GM12891 (cell line): ENCODE measurements around the gene EDN1.

Experiments used
- DNase-seq: peaks from one replicate; pipeline ENCODE4 v3.0.0; 2011; ENCODE audit warnings: low spot score; ENCODE audit not compliant: insufficient read length
- FAIRE-seq: peaks from 2 replicates; lab custom pipeline; 2011; peaks lifted over from hg19 to GRCh38; lab: Jason Lieb, UNC
- PAX5 ChIP-seq: IDR thresholded peaks from 2 replicates; pipeline ENCODE4 v1.6.1; 2011; ENCODE audit warnings: low read length, moderate library complexity, mild to moderate bottlenecking; ENCODE audit not compliant: insufficient read depth, severe bottlenecking
- POLR2A ChIP-seq: IDR thresholded peaks from 2 replicates; pipeline ENCODE4 v1.6.1; 2011; ENCODE audit warnings: low read depth, low read length, control low read depth
- POLR2AphosphoS5 ChIP-seq: IDR thresholded peaks from 2 replicates; pipeline ENCODE4 v1.6.1; 2011; ENCODE audit warnings: low read depth, low read length, control low read depth
- POU2F2 ChIP-seq: IDR thresholded peaks from 2 replicates; pipeline ENCODE4 v1.6.1; 2011; ENCODE audit warnings: low read depth, mild to moderate bottlenecking, control low read depth, low read length, moderate library complexity
- SPI1 ChIP-seq: IDR thresholded peaks from 2 replicates; pipeline ENCODE4 v1.6.1; 2011; ENCODE audit warnings: low read depth, low read length, control low read depth
- TAF1 ChIP-seq: IDR thresholded peaks from 2 replicates; pipeline ENCODE4 v1.6.1; 2011; ENCODE audit warnings: low read depth, low read length, control low read depth

The EDN1 gene

DNA sequence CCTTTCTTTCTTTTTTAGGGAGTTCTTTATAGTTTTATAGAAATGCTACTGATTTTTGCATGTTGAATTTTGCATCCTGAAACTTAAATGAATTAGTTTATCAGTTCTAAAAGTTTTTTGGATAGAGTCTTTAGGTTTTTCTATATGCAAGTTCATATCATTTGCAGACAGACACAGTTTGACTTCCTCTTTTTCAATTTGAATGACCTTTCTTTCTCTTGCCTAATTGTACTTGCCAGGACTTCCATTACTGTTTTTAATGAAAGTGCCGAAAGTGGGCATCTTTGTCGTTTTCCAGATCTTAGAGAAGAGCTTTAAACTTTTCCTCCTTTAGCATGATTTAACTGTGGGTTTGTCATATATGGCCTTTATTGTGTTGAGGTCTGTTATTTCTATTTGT is 21.1 kb upstream of the EDN1 start:
- DNase-seq (no peak), FAIRE-seq (no peak)
- TF ChIP-seq PAX5 = no peak
- TF ChIP-seq SPI1 = peak; percentile 79

GRCh38 chr6:12270551-12271230 is 19.5 kb upstream of the EDN1 start:
- TF ChIP-seq POLR2AphosphoS5 (no peak), POU2F2 (no peak), TAF1 (no peak), PAX5 (no peak), POLR2A (no peak), SPI1 (no peak)
- FAIRE-seq (peak; percentile 5), DNase-seq (no peak)

GRCh38 chr6:12271594-12271993 is 18.6 kb upstream of the EDN1 start:
- DNase-seq (no peak), FAIRE-seq (no peak)
- TF ChIP-seq POLR2AphosphoS5 = no peak
- TF ChIP-seq SPI1 = no peak
- no peak for TF ChIP-seq TAF1
- TF ChIP-seq PAX5 = no peak
- no peak for TF ChIP-seq POU2F2
- TF ChIP-seq POLR2A = no peak

DNA sequence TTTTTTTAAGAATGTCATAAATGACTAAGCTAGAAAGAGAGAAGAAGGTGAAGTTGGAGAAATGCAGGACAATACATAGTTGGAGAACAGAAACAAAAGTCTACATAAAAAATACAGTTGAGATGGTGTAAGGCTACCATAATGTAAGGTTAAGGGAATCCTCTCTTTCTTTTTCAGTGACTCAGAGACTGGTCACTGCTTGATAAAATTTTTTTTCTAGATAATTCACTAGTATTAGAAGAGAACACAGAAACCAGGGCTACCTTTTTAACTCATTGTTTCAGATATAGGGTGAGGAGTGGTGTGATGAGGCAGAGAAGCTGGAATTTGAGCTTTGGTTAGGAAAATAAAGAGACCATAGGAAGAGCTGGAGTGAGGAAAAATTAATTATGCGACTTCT is 18.2 kb upstream of the EDN1 start:
- TF ChIP-seq PAX5 = no peak
- TF ChIP-seq POLR2AphosphoS5 = no peak
- no peak for TF ChIP-seq SPI1
- TF ChIP-seq POU2F2 = no peak
- TF ChIP-seq TAF1 = no peak
- no peak for TF ChIP-seq POLR2A
- no peak for DNase-seq
- no peak for FAIRE-seq

GRCh38 chr6:12275107-12275506 is 15.1 kb upstream of the EDN1 start:
- FAIRE-seq (no peak), DNase-seq (no peak)
- no peak for TF ChIP-seq SPI1
- no peak for TF ChIP-seq POU2F2
- no peak for TF ChIP-seq PAX5
- no peak for TF ChIP-seq POLR2AphosphoS5
- TF ChIP-seq TAF1 = no peak
- no peak for TF ChIP-seq POLR2A

DNA sequence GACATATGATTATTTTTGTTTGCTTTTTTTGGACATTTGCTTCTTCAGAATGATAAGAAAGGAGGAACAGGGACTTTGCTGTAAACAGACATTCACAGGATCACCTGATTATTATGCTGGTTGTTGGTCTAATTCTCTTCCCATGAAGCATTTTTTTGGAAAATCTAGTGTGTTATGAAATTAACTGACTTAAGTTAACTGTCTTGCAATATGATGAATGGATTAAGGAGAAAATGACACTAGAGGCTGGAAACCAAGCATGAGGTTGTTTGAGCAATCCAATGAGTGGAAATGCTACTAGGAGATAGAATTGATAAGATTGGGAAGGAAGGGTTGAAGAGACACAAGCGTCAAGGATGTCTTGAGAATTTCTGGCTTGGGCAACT is 13.2 kb upstream of the EDN1 start:
- no peak for DNase-seq
- TF ChIP-seq TAF1 = no peak
- no peak for TF ChIP-seq SPI1
- no peak for TF ChIP-seq POLR2AphosphoS5
- no peak for TF ChIP-seq PAX5
- TF ChIP-seq POU2F2 = no peak
- no peak for TF ChIP-seq POLR2A
- no peak for FAIRE-seq

DNA sequence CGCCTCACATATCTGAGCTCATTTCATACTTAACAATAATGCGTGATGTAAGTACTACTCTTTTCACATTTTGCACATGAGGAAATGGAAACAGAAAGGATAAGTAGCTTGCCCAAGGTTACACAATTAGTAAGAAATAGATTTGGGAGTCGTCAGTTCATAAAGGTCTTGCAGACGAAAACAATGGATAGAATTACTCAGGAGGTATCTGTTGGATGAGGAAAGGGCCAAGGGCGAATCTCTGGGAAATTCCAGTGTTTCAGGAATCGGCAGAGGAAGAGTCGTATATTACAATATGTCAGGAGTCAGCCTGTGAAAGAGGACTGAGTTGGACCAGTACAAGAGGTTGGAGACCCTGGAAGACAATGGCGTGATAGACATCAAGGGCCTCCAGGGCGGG is 12.8 kb upstream of the EDN1 start:
- FAIRE-seq (no peak), DNase-seq (no peak)
- TF ChIP-seq SPI1 = no peak
- TF ChIP-seq POU2F2 = no peak
- TF ChIP-seq TAF1 = no peak
- TF ChIP-seq POLR2A = no peak
- no peak for TF ChIP-seq POLR2AphosphoS5
- no peak for TF ChIP-seq PAX5

GRCh38 chr6:12278915-12279314 is 11.2 kb upstream of the EDN1 start:
- no peak for DNase-seq
- FAIRE-seq = no peak
- TF ChIP-seq POU2F2 = no peak

- no peak for TF ChIP-seq PAX5
- TF ChIP-seq POLR2AphosphoS5 = no peak
- TF ChIP-seq SPI1 = no peak
- no peak for TF ChIP-seq POU2F2
- no peak for TF ChIP-seq TAF1
- no peak for TF ChIP-seq POLR2A
- DNase-seq = no peak
- FAIRE-seq = no peak
These were observed 10.7 kb upstream of the EDN1 start for GRCh38 chr6:12279322-12280091.
